Ishikawa (cell line): ENCODE measurements around the gene CFLAR.

Experiments used
- CEBPB ChIP-seq: IDR thresholded peaks from 2 replicates; pipeline ENCODE4 v1.6.1; 2012
- CREB1 ChIP-seq: IDR thresholded peaks from 2 replicates; pipeline ENCODE4 v1.6.1; 2012; ENCODE audit warnings: low read depth
- EGR1 ChIP-seq: IDR thresholded peaks from 2 replicates; pipeline ENCODE4 v1.6.1; 2012
- EP300 ChIP-seq: IDR thresholded peaks from 2 replicates; pipeline ENCODE4 v1.6.1; 2012; ENCODE audit warnings: borderline replicate concordance
- FOXM1 ChIP-seq: IDR thresholded peaks from 2 replicates; pipeline ENCODE4 v1.6.1; 2012; ENCODE audit warnings: low read depth, borderline replicate concordance
- MAX ChIP-seq: IDR thresholded peaks from 2 replicates; pipeline ENCODE4 v1.6.1; 2012
- NFIC ChIP-seq: IDR thresholded peaks from 2 replicates; pipeline ENCODE4 v1.6.1; 2012
- RAD21 ChIP-seq: IDR thresholded peaks from 2 replicates; pipeline ENCODE4 v1.6.1; 2012; ENCODE audit warnings: low read depth
- REST ChIP-seq: IDR thresholded peaks from 2 replicates; pipeline ENCODE4 v1.6.1; 2012; ENCODE audit warnings: low read depth, mild to moderate bottlenecking
- TAF1 ChIP-seq: IDR thresholded peaks from 2 replicates; pipeline ENCODE4 v1.6.1; 2012; ENCODE audit warnings: low read depth, mild to moderate bottlenecking
- USF1 ChIP-seq: IDR thresholded peaks from 2 replicates; pipeline ENCODE4 v1.6.1; 2012
- YY1 ChIP-seq: IDR thresholded peaks from 2 replicates; pipeline ENCODE4 v1.6.1; 2012; ENCODE audit warnings: low read depth
- ZBTB7A ChIP-seq: IDR thresholded peaks from 2 replicates; pipeline ENCODE4 v1.6.1; 2012; ENCODE audit warnings: low read depth

Gene CFLAR

GRCh38 chr2:201223089-201224073 lies 107.4 kb downstream of the CFLAR start:
- TF ChIP-seq MAX (no peak), ZBTB7A (no peak), YY1 (no peak), FOXM1 (no peak), NFIC (no peak), CEBPB (no peak), TAF1 (no peak), EP300 (no peak), RAD21 (no peak), EGR1 (no peak), CREB1 (no peak), USF1 (no peak), REST (no peak)
